ENCODE results near the gene TRAK1.
A peak's percentile ranks its signal among the peaks of the same experiment; 100 is the strongest.
"Not testable (repeated sequence)": the region's sequence is repeated elsewhere in the genome, so short reads cannot be mapped to it uniquely, and the experiment has no call there.

Gene TRAK1

DNA sequence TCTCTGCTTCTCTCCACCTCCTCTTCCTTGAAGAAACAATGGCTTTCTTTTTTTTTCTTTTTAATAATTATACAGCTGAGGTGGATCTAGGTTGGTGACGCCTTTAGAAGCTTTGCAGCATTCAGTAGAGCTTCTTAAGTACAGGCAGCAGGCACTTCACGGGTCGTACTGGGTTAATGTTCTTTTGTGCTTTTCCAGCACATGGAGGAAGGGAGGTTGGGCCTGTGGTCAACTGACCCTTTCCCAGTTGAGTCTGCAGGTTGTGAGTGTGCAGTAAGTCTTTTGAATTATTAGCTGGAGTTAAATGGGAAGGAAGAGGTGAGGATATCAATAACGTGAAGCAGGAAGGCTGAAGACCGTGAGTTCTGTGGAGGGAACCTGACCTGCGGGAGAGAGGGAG, 7.0 kb downstream of the TRAK1 start:
- DNase-seq: no peak

DNA sequence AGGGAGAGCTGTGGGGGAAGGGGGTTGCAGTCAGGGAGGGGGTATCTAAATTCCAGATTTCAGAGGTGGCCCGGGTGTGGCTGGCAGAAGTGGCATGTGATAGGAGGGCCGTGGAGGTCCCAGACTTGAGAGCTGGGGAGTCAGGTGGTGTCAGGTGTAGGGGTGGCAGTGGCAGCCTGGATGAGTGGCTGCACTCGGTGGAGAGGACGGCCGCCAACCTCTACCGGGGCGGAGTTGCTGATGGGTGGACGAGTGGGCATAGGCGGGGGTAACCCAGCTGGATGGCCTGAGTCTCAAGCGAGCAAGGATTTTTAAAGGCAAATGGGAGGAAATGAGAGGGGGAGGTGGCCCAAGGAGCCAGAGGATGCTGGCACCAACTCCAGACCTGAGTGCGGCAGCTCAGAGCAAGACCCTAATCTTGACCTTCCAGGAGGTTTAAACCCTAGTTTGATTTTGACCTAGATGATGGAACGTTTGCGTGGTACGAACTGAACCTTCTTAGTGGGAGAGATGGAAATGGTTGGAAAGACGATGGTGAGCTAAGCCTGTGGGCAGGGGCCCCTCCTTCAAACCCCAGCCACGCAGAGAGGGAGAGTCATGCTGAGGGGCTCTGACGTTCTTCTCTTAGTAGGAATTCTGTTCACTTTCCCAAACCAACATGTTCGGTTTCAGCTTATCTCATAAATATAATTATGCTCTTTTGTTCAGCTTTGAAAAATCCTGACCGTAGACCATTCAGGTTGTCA, 8.0 kb downstream of the TRAK1 start:
- DNase-seq: no peak

DNA sequence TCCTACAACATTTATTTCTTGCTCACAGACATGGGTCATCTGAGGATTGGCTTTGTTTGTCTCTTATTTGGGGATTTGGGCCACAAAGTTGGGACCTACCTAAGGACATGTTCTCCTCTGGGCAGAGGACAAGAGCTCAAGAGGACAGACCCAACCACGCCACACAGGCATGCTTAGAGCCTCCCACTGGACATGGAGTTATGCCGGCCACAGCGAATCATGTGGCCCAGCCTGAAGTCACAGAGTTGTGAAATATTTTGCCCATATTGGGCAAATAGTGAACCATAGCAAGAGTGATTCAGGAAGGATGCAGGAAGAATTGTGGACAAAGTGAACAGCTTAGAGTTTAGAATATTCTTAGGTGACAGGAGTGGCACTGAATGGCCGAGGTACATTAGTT, 9.9 kb downstream of the TRAK1 start:
- no peak for DNase-seq

DNA sequence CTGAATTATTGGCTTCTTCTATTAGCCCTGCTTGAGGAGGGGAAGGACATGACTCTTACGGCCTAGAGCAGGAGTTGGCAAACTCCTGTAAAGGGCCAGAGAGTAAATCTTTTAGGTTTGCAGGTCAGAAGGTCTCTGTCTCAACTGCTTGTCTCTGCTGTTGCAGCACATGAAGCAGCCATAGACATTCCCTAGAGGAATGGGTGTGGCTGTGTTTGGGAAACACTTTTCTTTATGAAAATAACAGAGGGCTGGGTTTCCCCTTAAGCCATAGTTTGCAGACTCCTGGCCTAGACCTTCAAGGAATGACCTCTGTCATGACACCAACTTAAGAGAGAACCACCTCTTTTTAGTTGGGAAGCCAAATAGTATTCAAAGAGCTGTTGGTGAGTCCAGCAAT, 10.3 kb downstream of the TRAK1 start:
- no peak for DNase-seq

DNA sequence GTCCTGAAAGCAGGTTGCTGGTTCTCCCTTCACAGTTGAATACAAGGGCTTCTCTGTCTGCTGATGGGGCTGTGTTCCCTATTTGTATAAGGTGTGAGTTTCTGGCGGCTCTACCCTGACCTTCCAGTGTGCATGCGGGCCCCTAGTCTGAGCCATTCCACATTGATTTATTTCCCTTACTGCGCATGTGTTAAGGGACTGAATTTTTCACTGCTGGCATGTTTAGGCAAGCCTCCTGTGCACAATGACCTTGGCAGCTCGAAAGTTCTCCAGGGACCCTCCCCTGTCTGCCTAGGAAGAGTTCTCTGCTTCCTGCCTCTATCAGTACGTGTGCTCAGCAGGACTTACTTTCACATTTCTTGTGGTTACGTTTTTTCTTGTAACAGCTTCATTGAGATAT, 11.4 kb downstream of the TRAK1 start:
- no peak for DNase-seq

DNA sequence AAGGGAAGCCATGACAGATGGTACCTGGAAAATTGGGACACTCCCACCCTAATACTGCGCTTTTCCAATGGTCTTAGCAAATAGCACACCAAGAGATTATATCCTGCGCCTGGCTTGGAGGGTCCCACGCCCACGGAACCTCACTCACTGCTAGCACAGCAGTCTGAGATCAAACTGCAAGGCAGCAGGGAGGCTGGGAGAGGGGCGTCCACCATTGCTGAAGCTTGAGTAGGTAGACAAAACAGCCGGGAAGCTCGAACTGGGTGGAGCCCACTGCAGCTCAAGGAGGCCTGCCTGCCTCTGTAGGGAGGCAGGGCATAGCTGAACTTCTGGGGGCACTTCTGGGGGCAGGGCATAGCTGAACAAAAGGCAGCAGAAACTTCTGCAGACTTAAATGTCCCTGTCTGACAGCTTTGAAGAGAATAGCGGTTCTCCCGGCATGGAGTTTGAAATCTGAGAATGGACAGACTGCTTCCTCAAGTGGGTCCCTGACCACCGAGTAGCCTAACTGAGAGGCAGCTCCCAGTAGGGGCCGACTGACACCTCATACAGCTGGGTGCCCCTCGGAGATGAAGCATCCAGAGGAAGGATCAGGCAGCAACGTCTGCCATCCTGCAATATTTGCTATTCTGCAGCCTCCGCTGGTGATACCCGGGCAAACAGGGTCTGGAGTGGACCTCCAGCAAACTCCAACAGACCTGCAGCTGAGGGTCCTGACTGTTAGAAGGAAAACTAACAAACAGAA, 12.9 kb downstream of the TRAK1 start:
- not testable (repeated sequence) for DNase-seq

DNA sequence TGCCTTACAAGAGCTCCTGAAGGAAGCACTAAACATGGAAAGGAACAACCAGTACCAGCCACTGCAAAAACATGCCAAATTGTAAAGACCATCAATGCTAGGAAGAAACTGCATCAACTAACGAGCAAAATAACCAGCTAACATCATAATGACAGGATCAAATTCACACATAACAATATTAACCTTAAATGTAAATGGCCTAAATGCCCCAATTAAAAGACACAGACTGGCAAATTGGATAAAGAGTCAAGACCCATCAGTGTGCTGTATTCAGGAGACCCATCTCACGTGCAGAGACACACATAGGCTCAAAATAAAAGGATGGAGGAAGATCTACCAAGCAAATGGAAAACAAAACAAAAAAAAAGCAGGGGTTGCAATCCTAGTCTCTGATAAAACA, 14.8 kb downstream of the TRAK1 start:
- DNase-seq: not testable (repeated sequence)

DNA sequence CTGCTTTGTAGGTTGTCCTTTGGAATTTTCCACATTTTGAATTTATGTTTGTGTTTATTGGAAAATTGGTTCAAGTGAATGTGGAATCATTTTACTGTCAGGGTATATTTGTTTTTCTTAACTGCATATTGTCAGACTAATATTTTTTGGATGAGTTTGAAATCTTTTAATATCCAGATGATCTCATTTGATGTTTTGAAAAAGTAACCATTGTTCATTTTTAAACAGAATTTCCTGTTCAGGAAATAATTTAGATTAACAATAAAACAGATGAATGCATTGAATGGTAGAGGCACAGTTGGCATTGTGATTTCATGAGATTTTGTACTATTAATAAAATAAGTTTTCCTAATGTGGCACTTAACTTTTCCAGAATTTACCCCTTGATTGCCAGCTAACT, 15.5 kb downstream of the TRAK1 start:
- DNase-seq: no peak

DNA sequence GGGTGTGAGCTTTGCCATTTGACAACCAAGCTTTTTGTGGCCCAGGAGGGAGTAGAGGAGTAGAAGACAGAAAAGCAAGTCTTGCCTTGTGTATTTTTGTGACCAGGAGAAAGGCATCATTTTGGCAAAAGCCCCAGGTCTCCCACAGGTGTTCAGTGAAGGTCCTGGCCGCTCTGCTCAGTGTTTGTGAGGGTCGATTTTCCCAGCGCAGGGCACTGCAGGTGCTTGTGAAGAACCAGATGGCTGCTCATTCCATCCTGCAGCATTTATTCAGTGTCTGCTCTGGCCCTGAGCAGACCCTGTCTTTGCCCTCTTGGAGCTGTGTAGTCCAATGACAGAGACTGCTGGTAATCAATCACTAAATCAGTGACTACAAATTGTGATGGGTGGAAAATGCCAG, 19.5 kb downstream of the TRAK1 start:
- DNase-seq: no peak

DNA sequence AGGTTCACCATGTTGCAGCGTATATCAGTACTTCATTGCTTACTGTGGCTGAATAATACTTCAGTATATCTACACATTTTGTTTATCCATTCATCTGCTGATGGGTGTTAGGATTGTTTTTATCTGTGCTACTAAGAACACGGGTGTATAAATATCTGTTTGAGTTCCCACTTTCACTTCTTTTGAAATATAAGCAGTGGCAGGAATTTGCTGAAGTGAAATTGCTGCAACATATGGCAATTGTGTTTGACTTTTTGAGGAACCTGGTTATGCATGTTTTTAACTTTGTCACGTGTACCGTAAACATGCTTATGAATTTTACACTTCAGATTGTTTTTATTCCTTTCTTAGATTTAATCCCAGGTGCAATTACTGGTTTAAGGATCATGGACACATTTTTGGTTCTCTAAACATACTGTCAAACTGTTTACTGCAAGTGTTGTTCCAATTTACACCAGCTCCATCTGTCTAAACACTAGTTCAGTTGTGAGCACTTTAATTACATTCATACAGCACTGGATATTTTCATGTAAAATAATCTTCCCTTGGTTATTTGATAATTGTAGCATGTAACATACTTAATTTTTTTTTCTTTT, 23.1 kb downstream of the TRAK1 start:
- no peak for DNase-seq

DNA sequence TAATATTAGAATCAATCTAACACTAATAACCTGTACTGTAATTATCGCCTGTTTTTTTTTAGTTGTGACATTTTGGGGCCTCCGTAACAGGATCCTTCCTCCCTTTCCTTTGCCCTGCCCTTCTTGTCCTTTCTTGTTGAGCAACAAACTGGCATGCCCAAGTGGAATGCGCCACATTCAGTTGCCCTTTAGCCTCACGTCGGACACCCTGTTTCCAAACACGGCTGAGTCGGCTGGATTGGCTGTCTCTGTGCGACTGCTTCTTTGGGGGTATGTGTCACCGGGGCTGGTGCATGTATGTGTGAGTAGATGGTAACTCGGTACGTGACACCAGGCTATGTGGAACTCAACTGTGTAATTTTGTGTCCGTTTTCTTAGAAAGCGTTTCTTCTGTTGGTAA, 24.1 kb downstream of the TRAK1 start:
- DNase-seq: no peak

DNA sequence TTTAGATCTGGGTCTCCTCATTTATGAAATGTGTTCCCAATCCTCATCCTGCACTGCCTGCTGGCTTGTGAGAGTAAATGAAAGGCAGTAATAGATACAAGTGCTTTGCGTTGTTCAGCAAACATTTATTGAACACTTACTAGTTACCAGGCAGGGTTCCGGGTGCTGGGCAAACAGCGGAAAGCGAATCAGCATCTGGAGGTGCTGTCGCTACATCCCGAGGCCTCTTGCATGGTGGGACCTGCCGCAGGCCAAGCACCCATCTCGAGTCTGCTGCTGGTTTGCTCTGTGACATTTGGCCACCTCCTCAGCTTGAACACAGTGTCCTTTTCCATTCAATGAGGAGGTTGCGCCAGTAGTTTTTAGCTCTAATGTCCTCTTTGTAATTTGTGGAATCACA, 24.8 kb downstream of the TRAK1 start:
- DNase-seq: no peak

DNA sequence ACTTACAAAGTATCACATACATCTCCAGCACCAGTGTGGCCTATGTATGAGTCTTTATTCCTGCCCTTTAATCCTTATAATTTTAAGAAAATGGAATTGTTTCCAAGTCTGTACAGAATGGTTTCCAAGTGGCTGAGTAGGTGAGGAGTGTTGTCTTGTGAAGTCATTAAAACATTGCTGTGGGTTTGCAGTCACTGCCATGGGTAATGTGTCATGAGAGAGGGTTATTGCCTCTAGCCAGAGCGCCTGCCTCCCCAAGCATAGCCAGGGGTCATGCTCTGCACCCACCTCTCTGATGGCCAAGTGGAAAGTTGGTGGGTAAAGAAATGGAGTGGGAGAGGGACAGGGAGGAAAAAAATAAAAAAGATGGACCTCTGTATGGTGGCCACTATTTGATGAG, 25.3 kb downstream of the TRAK1 start:
- no peak for DNase-seq

DNA sequence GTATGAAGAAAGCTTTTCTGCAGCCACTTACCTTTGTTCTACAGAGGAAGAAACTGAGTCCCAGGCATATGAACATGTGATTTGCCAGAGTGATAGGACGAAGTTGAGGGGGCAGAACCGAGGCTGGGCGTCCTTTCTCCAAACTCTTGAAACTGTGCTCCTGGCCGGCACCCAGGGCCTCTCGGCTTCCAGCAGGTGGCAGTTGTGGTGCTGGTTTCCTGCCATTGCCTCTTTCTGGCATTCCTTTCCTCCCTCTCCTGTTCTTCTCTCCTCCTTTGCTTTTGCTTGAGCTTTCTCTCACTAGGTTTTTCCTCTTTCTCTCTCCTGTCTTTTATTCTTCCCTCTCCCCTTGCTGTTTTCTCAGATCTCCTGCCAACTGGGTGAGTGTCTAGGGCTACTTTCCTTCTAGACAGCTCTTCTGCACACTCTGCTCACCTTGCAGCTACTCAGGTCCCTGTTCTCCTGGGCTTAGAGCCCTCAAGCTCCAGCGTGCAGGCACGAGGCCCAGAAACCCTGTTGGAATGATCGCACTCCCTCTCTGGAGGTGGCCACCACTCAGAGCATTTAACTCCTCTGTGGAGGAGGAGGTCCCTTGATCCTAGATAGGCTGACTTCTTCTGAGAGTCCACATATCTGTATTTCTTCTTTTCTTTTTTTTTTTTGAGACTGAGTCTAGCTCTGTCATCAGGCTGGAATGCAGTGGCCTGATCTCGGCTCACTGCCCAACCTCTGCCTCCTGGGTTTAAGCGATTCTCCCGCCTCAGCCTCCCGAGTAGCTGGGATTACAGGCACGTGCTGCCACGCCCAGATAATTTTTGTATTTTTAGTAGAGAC, 26.2 kb downstream of the TRAK1 start:
- DNase-seq: no peak

DNA sequence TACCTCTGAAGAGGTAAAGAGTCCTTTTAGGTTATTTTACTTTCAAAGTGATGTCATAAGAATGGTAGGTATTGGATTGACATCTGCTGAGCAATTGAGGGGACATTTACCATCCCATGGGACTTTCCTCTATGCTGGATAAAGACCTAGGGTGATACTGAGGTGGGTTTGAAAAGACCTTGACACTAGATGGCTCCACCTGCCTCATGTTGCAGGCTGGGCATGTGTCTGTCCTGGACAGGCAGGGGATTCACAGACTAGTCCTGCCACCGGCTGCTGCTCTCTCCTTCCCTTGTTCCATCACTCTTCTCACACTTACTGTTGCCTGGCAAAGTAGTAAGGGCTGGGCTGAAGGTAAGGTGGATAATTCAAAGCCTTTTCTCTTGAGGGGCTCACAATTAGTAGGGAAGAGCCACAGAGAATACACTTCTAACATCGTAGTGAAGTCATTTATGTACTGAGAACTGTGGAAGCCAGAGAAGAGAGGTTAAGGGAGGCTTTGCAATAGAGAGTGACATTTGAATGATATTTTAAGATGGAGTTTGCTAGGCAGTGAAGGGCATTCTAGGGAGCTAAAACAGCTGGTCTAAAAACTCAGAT, 27.7 kb downstream of the TRAK1 start:
- DNase-seq: peak; percentile 6

DNA sequence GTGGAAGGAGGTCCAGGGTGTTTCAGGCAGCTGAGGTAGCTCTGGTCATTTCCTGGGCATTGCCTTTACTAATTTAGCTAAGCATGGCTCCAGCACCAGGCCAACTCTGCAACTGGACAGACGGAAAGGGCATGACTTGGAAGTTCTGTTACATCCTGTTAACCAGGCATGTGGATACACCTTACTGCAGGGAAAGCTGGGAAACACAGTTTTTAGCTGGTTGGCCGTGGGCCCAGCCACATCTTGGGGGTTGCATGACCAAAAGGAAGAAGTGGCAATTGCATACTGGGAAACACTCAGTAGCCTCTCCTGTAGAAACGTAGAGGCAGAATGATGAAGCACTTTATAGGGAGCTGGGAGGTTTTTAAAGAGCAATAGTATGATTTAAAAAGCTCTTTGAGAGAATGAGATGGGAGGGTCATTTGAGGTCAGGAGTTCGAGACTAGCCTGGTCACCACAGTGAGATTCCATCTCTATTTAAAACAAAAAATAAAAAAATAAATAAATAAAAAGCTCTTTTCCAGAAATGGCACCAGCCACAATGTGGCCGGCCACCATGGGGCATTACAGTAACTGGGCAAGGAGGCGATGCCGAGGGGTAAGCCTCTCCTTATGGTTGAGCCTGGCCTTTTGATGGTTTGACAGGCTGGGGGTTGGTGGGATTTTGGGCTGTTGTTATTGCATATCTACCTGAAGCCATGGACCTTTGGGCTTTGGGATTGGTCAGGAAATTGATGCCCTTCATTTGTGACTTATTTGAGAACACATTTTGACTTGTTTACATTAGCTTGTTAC, 28.6 kb downstream of the TRAK1 start:
- DNase-seq: no peak

DNA sequence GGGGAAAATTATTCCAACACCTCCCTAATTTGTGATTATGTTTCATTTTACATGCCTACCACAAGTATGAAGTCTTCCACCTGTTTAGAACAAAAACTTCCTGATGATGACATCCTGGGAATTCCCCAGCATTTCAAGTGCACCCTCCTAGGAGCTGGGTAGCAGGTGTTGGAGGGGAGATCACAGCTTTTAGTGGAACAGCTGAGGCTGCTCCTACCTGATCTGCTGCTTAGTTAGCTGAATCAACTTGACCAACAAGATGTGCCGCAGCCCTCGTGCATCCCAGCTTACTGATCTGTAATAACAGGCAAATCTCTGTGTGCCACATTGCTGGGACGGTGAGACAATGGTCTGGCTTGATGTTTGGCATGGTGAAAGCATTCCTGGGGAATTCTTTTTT, 29.7 kb downstream of the TRAK1 start:
- no peak for DNase-seq

DNA sequence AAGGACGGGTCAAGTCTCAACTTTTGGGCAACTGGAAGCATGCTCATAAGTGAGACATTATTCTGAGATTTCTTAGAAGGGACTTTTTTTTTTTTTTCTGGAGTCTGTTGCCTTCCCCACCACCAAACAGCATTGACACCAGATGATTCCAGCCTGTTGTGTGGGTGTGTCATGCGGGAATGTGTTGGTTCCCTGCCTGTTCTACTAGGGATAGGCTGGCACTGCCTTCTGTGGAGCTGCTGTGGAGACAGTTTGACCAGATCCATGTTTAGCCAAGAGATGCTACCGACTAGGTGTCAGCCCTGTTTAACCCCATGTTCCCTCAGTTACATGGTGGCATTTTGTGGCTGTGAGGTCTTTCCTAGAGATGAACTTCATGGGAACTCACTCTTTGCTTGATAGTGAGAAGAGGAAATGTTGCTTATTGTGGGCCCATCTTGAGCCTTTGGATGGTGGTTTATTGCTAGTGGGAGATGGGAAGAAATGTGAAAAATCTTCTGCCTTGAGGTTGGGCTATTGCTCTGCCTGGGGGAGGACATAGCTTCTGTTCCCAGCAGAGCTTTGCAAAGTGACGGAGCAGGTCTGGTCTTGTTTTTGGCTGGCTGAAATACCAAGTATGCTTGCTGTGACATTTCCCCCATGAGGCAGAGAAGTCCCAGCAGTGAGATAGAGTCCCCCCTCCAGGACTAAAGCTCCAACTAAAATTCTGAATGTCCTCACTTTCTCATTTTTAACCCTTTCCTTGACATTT, 31.3 kb downstream of the TRAK1 start:
- DNase-seq: no peak

DNA sequence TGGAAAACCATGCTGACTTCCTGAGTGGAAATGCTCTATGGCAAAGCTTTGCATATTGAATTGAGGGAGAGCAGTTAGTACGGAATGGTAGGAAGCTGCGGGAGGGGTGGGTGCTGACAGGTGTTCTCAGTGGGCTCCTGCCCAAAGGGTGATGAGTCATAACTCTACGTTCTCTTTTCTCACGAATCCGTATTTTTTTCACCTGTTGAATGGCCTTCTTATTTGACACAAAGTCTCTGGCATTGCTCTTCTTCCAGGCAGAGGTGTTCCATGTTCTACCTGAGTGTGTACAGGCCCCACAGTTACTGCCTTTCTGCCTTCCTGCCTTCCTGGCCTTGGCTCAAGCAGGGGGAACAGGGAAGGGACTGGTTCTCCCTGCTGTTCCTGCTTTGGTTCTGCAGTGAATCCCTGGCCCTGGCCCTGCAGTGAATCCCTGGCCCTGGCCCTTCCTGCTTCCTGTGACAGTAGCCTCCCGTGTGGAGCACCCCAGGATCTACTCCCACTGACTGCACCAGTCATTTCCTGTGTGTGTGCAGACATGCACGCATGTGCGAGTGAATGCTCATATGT, 31.9 kb downstream of the TRAK1 start:
- DNase-seq: no peak

DNA sequence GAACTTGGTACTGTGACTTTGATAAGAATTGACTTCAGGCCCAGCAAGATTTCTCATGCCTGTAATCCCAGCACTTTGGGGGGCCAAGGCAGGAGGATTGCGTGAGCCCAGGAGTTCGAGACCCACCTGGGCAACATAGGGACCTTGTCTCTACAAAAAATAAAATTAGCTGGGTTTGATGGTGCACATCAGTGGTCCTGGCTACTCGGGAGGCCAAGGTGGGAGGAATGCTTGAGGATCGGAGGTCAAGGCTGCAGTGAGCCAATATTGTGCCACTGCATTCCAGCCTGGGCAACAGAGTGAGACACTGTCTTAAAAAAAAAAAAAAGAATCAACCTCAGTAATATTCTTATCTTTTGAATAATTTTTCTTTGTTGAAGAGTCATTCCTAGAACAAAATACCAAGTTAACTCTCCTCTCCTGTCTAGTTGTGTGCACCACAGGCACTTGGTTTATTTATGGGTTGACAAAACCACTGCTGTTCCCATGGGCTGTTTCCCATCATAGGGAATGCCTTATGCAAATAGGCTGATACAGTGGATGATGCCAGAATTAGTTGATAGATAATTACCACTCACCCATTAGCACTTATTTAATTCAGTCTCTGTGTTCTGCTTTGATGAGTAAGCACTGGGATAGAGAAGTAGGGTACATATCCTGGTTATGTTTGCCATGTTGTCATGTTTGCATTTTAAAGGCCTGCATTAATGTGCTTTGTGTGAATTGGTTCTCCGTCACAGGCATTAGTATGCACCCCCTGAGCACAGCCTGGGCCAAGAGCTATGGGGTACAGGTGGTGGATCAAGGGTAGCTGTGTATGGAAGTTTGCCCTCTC, 32.9 kb downstream of the TRAK1 start:
- DNase-seq: no peak

Measured in NCI-H524 treated with DMSO at 0.1 percent for 48 hours (cell line).